Memory B cell (primary cell): ENCODE results near the gene AQP10.
A peak's percentile ranks its signal among the peaks of the same experiment; 100 is the strongest.
"Not testable (repeated sequence)": the region's sequence is repeated elsewhere in the genome, so short reads cannot be mapped to it uniquely, and the experiment has no call there.

Source experiments
- ATAC-seq: fragments of 150-1000 bp; cut with Tn5 transposase; 2 replicates; pipeline ENCODE4 v1.10.0; 2021; ENCODE audit warnings: low read depth, mild to moderate bottlenecking, moderate library complexity
- DNase-seq, 2 donors: peaks; one replicate each; pipeline ENCODE4 v3.0.0; 2022; ENCODE audit warnings: low spot score in 2 of 2
- H3K27ac Mint-ChIP-seq: one replicate; pipeline ENCODE4 v1.8.0; 2022; ENCODE audit warnings: mild to moderate bottlenecking, moderate library complexity, mixed read lengths
- H3K27me3 Mint-ChIP-seq: one replicate; pipeline ENCODE4 v1.8.0; 2022; ENCODE audit warnings: mixed read lengths
- H3K36me3 Mint-ChIP-seq: one replicate; pipeline ENCODE4 v1.8.0; 2022; ENCODE audit warnings: mild to moderate bottlenecking, mixed read lengths
- H3K4me1 Mint-ChIP-seq: one replicate; pipeline ENCODE4 v1.8.0; 2022; ENCODE audit warnings: mixed read lengths
- H3K4me3 Mint-ChIP-seq: one replicate; pipeline ENCODE4 v1.8.0; 2022; ENCODE audit warnings: mild to moderate bottlenecking, moderate library complexity, mixed read lengths
- H3K9me3 Mint-ChIP-seq: one replicate; pipeline ENCODE4 v1.8.0; 2022; ENCODE audit warnings: mixed read lengths

The AQP10 gene

GRCh38 chr1:154346276-154346917 is 25.5 kb downstream of the AQP10 start:
- ATAC-seq (no peak), DNase-seq (no peak)
- no peaks in the 10 kb centered on the region for H3K9me3 Mint-ChIP-seq
- H3K36me3 Mint-ChIP-seq, result peaks cover 42% of the 10 kb centered on the region
- no peak overlapping the region for H3K27ac Mint-ChIP-seq
- H3K4me1 Mint-ChIP-seq, result peaks cover 13% of the 10 kb centered on the region
- H3K27me3 Mint-ChIP-seq, result no peaks in the 10 kb centered on the region
- no peak overlapping the region for H3K4me3 Mint-ChIP-seq

- peaks cover 36% of the 10 kb centered on the region for H3K36me3 Mint-ChIP-seq
- no peak overlapping the region for H3K4me3 Mint-ChIP-seq
- H3K27ac Mint-ChIP-seq, result no peak overlapping the region
- H3K27me3 Mint-ChIP-seq, result peaks cover 5% of the 10 kb centered on the region
- H3K9me3 Mint-ChIP-seq, result no peaks in the 10 kb centered on the region
- H3K4me1 Mint-ChIP-seq, result peaks cover 12% of the 10 kb centered on the region
- no peak for DNase-seq
- ATAC-seq, result no peak
Observed at GRCh38 chr1:154347961-154348360, 27.1 kb downstream of the AQP10 start.

- no peak overlapping the region for H3K4me3 Mint-ChIP-seq
- peaks cover 31% of the 10 kb centered on the region for H3K36me3 Mint-ChIP-seq
- H3K27me3 Mint-ChIP-seq, result peaks cover 10% of the 10 kb centered on the region
- no peaks in the 10 kb centered on the region for H3K9me3 Mint-ChIP-seq
- ATAC-seq, result no peak
- DNase-seq, result no peak
- H3K4me1 Mint-ChIP-seq, result peaks cover 13% of the 10 kb centered on the region
- H3K27ac Mint-ChIP-seq, result no peak overlapping the region
Observed at GRCh38 chr1:154348429-154349076, 27.7 kb downstream of the AQP10 start.

- DNase-seq (no peak), ATAC-seq (no peak)
- Mint-ChIP-seq H3K27ac (no peak overlapping the region), H3K9me3 (no peaks in the 10 kb centered on the region), H3K27me3 (peaks cover 10% of the 10 kb centered on the region), H3K4me3 (no peak overlapping the region), H3K4me1 (peaks cover 18% of the 10 kb centered on the region), H3K36me3 (peaks cover 27% of the 10 kb centered on the region)
Observed at GRCh38 chr1:154349121-154349520, 28.2 kb downstream of the AQP10 start.

GRCh38 chr1:154350383-154350782 is 29.5 kb downstream of the AQP10 start:
- H3K4me3 Mint-ChIP-seq, result no peak overlapping the region
- no peak for ATAC-seq
- no peak for DNase-seq
- H3K9me3 Mint-ChIP-seq, result no peaks in the 10 kb centered on the region
- no peak overlapping the region for H3K27ac Mint-ChIP-seq
- H3K27me3 Mint-ChIP-seq, result peaks cover 10% of the 10 kb centered on the region
- H3K36me3 Mint-ChIP-seq, result peaks cover 25% of the 10 kb centered on the region
- peaks cover 18% of the 10 kb centered on the region for H3K4me1 Mint-ChIP-seq

GRCh38 chr1:154351363-154352068 is 30.6 kb downstream of the AQP10 start:
- no peak for ATAC-seq

GRCh38 chr1:154352245-154352580 is 31.3 kb downstream of the AQP10 start:
- peaks cover 10% of the 10 kb centered on the region for H3K27me3 Mint-ChIP-seq
- peak overlapping the region; percentile 83 for H3K4me3 Mint-ChIP-seq
- ATAC-seq (peak; percentile 36), DNase-seq (no peak)
- peak overlapping the region; percentile 82 for H3K27ac Mint-ChIP-seq
- H3K36me3 Mint-ChIP-seq, result peaks cover 14% of the 10 kb centered on the region
- H3K9me3 Mint-ChIP-seq, result no peaks in the 10 kb centered on the region
- peaks cover 18% of the 10 kb centered on the region for H3K4me1 Mint-ChIP-seq

More at GRCh38 chr1:154351363-154352068, 30.6 kb downstream of the AQP10 start:
- H3K4me1 Mint-ChIP-seq, result peaks cover 18% of the 10 kb centered on the region
- no peak overlapping the region for H3K4me3 Mint-ChIP-seq
- H3K9me3 Mint-ChIP-seq, result no peaks in the 10 kb centered on the region
- H3K36me3 Mint-ChIP-seq, result peaks cover 18% of the 10 kb centered on the region
- H3K27me3 Mint-ChIP-seq, result peaks cover 10% of the 10 kb centered on the region
- H3K27ac Mint-ChIP-seq, result no peak overlapping the region
- no peak for DNase-seq

GRCh38 chr1:154352581-154353459 is 31.9 kb downstream of the AQP10 start:
- ATAC-seq (peak; percentile 63), DNase-seq (no peak)
- Mint-ChIP-seq H3K27ac (peak overlapping the region; percentile 82), H3K36me3 (peaks cover 11% of the 10 kb centered on the region), H3K9me3 (no peaks in the 10 kb centered on the region), H3K4me1 (peaks cover 18% of the 10 kb centered on the region), H3K4me3 (peak overlapping the region; percentile 83), H3K27me3 (peaks cover 10% of the 10 kb centered on the region)

- ATAC-seq (peak; percentile 61), DNase-seq (no peak)
- peaks cover 10% of the 10 kb centered on the region for H3K27me3 Mint-ChIP-seq
- H3K36me3 Mint-ChIP-seq, result peaks cover 7% of the 10 kb centered on the region
- H3K9me3 Mint-ChIP-seq, result no peaks in the 10 kb centered on the region
- H3K4me3 Mint-ChIP-seq, result peak overlapping the region; percentile 83
- H3K27ac Mint-ChIP-seq, result no peak overlapping the region
- H3K4me1 Mint-ChIP-seq, result peaks cover 18% of the 10 kb centered on the region
Observed at GRCh38 chr1:154353460-154353904, 32.6 kb downstream of the AQP10 start.

GRCh38 chr1:154353966-154354365 is 33.1 kb downstream of the AQP10 start:
- Mint-ChIP-seq H3K27ac (no peak overlapping the region), H3K9me3 (no peaks in the 10 kb centered on the region), H3K27me3 (peaks cover 10% of the 10 kb centered on the region), H3K4me3 (no peak overlapping the region), H3K36me3 (peaks cover 4% of the 10 kb centered on the region), H3K4me1 (peaks cover 18% of the 10 kb centered on the region)
- no peak for ATAC-seq
- no peak for DNase-seq

GRCh38 chr1:154358519-154358918 is 37.6 kb downstream of the AQP10 start:
- H3K9me3 Mint-ChIP-seq, result no peaks in the 10 kb centered on the region
- DNase-seq (no peak), ATAC-seq (no peak)
- H3K4me3 Mint-ChIP-seq, result no peak overlapping the region
- peaks cover under 1% of the 10 kb centered on the region for H3K27me3 Mint-ChIP-seq
- peaks cover 5% of the 10 kb centered on the region for H3K4me1 Mint-ChIP-seq
- no peak overlapping the region for H3K27ac Mint-ChIP-seq
- no peaks in the 10 kb centered on the region for H3K36me3 Mint-ChIP-seq

- H3K4me3 Mint-ChIP-seq, result no peak overlapping the region
- ATAC-seq (no peak), DNase-seq (no peak)
- no peaks in the 10 kb centered on the region for H3K27me3 Mint-ChIP-seq
- H3K4me1 Mint-ChIP-seq, result no peaks in the 10 kb centered on the region
- H3K27ac Mint-ChIP-seq, result no peak overlapping the region
- H3K9me3 Mint-ChIP-seq, result no peaks in the 10 kb centered on the region
- no peaks in the 10 kb centered on the region for H3K36me3 Mint-ChIP-seq
Observed at GRCh38 chr1:154360288-154360687, 39.4 kb downstream of the AQP10 start.

GRCh38 chr1:154360881-154361280 is 40.0 kb downstream of the AQP10 start:
- DNase-seq, H3K4me3 Mint-ChIP-seq, H3K27me3 Mint-ChIP-seq, H3K4me1 Mint-ChIP-seq, H3K9me3 Mint-ChIP-seq, H3K36me3 Mint-ChIP-seq, H3K27ac Mint-ChIP-seq, ATAC-seq: not testable (repeated sequence)

- no peak for DNase-seq
- no peaks in the 10 kb centered on the region for H3K36me3 Mint-ChIP-seq
- no peak overlapping the region for H3K27ac Mint-ChIP-seq
- H3K4me3 Mint-ChIP-seq, result no peak overlapping the region
- no peaks in the 10 kb centered on the region for H3K9me3 Mint-ChIP-seq
- no peaks in the 10 kb centered on the region for H3K27me3 Mint-ChIP-seq
- no peak for ATAC-seq
- no peaks in the 10 kb centered on the region for H3K4me1 Mint-ChIP-seq
Observed at GRCh38 chr1:154361357-154361756, 40.5 kb downstream of the AQP10 start.
